SK-N-SH treated with all-trans-retinoic acid at 6 μM for 48 hours (cell line): ENCODE data around the gene INHBB.

ENCODE experiments used
- ATAC-seq: fragments of 200-7000 bp; cut with Tn5 transposase; 3 replicates; pipeline ENCODE4 v1.9.1; 2020; ENCODE audit warnings: mild to moderate bottlenecking, moderate library complexity
- BACH2 ChIP-seq: fragments of 250-450 bp; sonication (Bioruptor Pico); IDR thresholded peaks from 2 replicates; pipeline ENCODE4 v1.9.0; 2021; ENCODE audit warnings: mild to moderate bottlenecking, borderline replicate concordance
- CREB5 ChIP-seq: fragments of 250-450 bp; sonication (Bioruptor Pico); IDR thresholded peaks from 2 replicates; pipeline ENCODE4 v1.5.1; 2020; ENCODE audit warnings: low read depth, mild to moderate bottlenecking, moderate library complexity
- CSDC2 ChIP-seq: fragments of 250-450 bp; sonication (Bioruptor Pico); IDR thresholded peaks from 2 replicates; pipeline ENCODE4 v1.5.0; 2020; ENCODE audit warnings: mild to moderate bottlenecking, moderate library complexity
- CSRNP3 ChIP-seq: fragments of 250-450 bp; sonication (Bioruptor Pico); IDR thresholded peaks from 2 replicates; pipeline ENCODE4 v1.5.1; 2021; ENCODE audit warnings: mild to moderate bottlenecking, moderate library complexity
- ESRRG ChIP-seq: fragments of 250-450 bp; sonication (Bioruptor Pico); IDR thresholded peaks from 2 replicates; pipeline ENCODE4 v1.6.1; 2021; ENCODE audit warnings: mild to moderate bottlenecking
- GLIS3 ChIP-seq: fragments of 250-450 bp; sonication (Bioruptor Pico); IDR thresholded peaks from 2 replicates; pipeline ENCODE4 v1.5.0; 2020; ENCODE audit warnings: mild to moderate bottlenecking, moderate library complexity
- ISL1 ChIP-seq: fragments of 250-450 bp; sonication (Bioruptor Pico); IDR thresholded peaks from 2 replicates; pipeline ENCODE4 v2.1.2; 2022; ENCODE audit warnings: mild to moderate bottlenecking, moderate library complexity
- OSR1 ChIP-seq: fragments of 250-450 bp; sonication (Bioruptor Pico); IDR thresholded peaks from 2 replicates; pipeline ENCODE4 v1.8.0; 2022; ENCODE audit warnings: moderate library complexity, mild to moderate bottlenecking, inconsistent platforms
- PATZ1 ChIP-seq: fragments of 250-450 bp; sonication (Bioruptor Pico); IDR thresholded peaks from 2 replicates; pipeline ENCODE4 v1.8.0; 2020; ENCODE audit warnings: mild to moderate bottlenecking, moderate library complexity, borderline replicate concordance
- POU6F1 ChIP-seq: fragments of 250-450 bp; sonication (Bioruptor Pico); IDR thresholded peaks from 2 replicates; pipeline ENCODE4 v1.8.0; 2021; ENCODE audit warnings: low read depth, mild to moderate bottlenecking, moderate library complexity, borderline replicate concordance
- PPARA ChIP-seq: fragments of 250-450 bp; sonication (Bioruptor Pico); IDR thresholded peaks from 2 replicates; pipeline ENCODE4 v1.5.0; 2020; ENCODE audit warnings: mild to moderate bottlenecking, borderline replicate concordance
- RARB ChIP-seq: fragments of 250-450 bp; sonication (Bioruptor Pico); IDR thresholded peaks from 2 replicates; pipeline ENCODE4 v1.8.0; 2021; ENCODE audit warnings: mild to moderate bottlenecking, moderate library complexity
- SNAI2 ChIP-seq: fragments of 250-450 bp; sonication (Bioruptor Pico); IDR thresholded peaks from 2 replicates; pipeline ENCODE4 v1.5.0; 2020; ENCODE audit warnings: mild to moderate bottlenecking, moderate library complexity
- TCF4 ChIP-seq: fragments of 250-450 bp; sonication (Bioruptor Pico); IDR thresholded peaks from 2 replicates; pipeline ENCODE4 v1.8.0; 2021; ENCODE audit warnings: mild to moderate bottlenecking, moderate library complexity, borderline replicate concordance
- TOX ChIP-seq: fragments of 250-450 bp; sonication (Bioruptor Pico); IDR thresholded peaks from 2 replicates; pipeline ENCODE4 v1.8.0; 2021; ENCODE audit warnings: mild to moderate bottlenecking, moderate library complexity, borderline replicate concordance
- TSHZ2 ChIP-seq: fragments of 250-450 bp; sonication (Bioruptor Pico); IDR thresholded peaks from 2 replicates; pipeline ENCODE4 v1.5.0; 2020; ENCODE audit warnings: mild to moderate bottlenecking, moderate library complexity
- ZC3H10 ChIP-seq: fragments of 250-450 bp; sonication (Bioruptor Pico); IDR thresholded peaks from 2 replicates; pipeline ENCODE4 v1.5.1; 2021; ENCODE audit warnings: mild to moderate bottlenecking, moderate library complexity
- ZFP3 ChIP-seq: fragments of 250-450 bp; sonication (Bioruptor Pico); IDR thresholded peaks from 2 replicates; pipeline ENCODE4 v1.5.0; 2020; ENCODE audit warnings: mild to moderate bottlenecking, moderate library complexity
- ZFP30 ChIP-seq: fragments of 450-650 bp; formaldehyde crosslinking; IDR thresholded peaks from 2 replicates; pipeline ENCODE4 v1.5.0; 2022; ENCODE audit warnings: mild to moderate bottlenecking, moderate library complexity
- ZNF565 ChIP-seq: fragments of 450-650 bp; formaldehyde crosslinking; conservative IDR thresholded peaks from 2 replicates; pipeline ENCODE4 v1.5.0; 2020; ENCODE audit warnings: low read depth, mild to moderate bottlenecking, moderate library complexity
- ZNF70 ChIP-seq: fragments of 450-650 bp; formaldehyde crosslinking; IDR thresholded peaks from 2 replicates; pipeline ENCODE4 v1.5.0; 2020; ENCODE audit warnings: mild to moderate bottlenecking, moderate library complexity
- ZNF8 ChIP-seq: fragments of 450-650 bp; formaldehyde crosslinking; IDR thresholded peaks from 2 replicates; pipeline ENCODE4 v1.5.0; 2020; ENCODE audit warnings: mild to moderate bottlenecking, moderate library complexity

Gene INHBB

GRCh38 chr2:120331903-120332302, 14.0 kb upstream of the INHBB start:
- no peak for TF ChIP-seq PPARA (CRISPR knock-in tag)
- TF ChIP-seq TOX = no peak
- no peak for ATAC-seq

- no peak for TF ChIP-seq SNAI2
- TF ChIP-seq ZFP30 = no peak
- no peak for TF ChIP-seq CSDC2 (CRISPR knock-in tag)
- no peak for TF ChIP-seq PPARA (CRISPR knock-in tag)
- TF ChIP-seq OSR1 (CRISPR knock-in tag) = no peak
- TF ChIP-seq GLIS3 (CRISPR knock-in tag) = no peak
- no peak for TF ChIP-seq ZC3H10 (CRISPR knock-in tag)
- no peak for TF ChIP-seq TSHZ2 (CRISPR knock-in tag)
- ATAC-seq = no peak
Observed at GRCh38 chr2:120332384-120332783, 13.6 kb upstream of the INHBB start.

- no peak for TF ChIP-seq GLIS3 (CRISPR knock-in tag)
- TF ChIP-seq SNAI2 = no peak
- TF ChIP-seq TCF4 = no peak
- no peak for TF ChIP-seq POU6F1
- no peak for TF ChIP-seq ZNF8 (CRISPR knock-in tag)
- TF ChIP-seq, all 23 proteins: peak for 0
- ATAC-seq = no peak
Observed at GRCh38 chr2:120334068-120334467, 11.9 kb upstream of the INHBB start.

- no peak for ATAC-seq
- TF ChIP-seq ISL1 (CRISPR knock-in tag) = no peak
- no peak for TF ChIP-seq SNAI2
- no peak for TF ChIP-seq CSDC2 (CRISPR knock-in tag)
Observed at GRCh38 chr2:120336749-120337148, 9.2 kb upstream of the INHBB start.

GRCh38 chr2:120338015-120338414, 7.9 kb upstream of the INHBB start:
- no peak for ATAC-seq
- no peak for TF ChIP-seq ZNF70 (CRISPR knock-in tag)

- ATAC-seq = no peak
- TF ChIP-seq ZFP30 = no peak
- no peak for TF ChIP-seq CREB5 (CRISPR knock-in tag)
- no peak for TF ChIP-seq RARB
- TF ChIP-seq TOX = no peak
- TF ChIP-seq ZNF70 (CRISPR knock-in tag) = no peak
- no peak for TF ChIP-seq PATZ1 (CRISPR knock-in tag)
- no peak for TF ChIP-seq ZFP3 (CRISPR knock-in tag)
- no peak for TF ChIP-seq ZC3H10 (CRISPR knock-in tag)
- no peak for TF ChIP-seq GLIS3 (CRISPR knock-in tag)
- no peak for TF ChIP-seq TSHZ2 (CRISPR knock-in tag)
- TF ChIP-seq ESRRG (CRISPR knock-in tag) = no peak
- no peak for TF ChIP-seq CSDC2 (CRISPR knock-in tag)
- TF ChIP-seq BACH2 (CRISPR knock-in tag) = no peak
- TF ChIP-seq ISL1 (CRISPR knock-in tag) = no peak
- TF ChIP-seq CSRNP3 = no peak
- no peak for TF ChIP-seq OSR1 (CRISPR knock-in tag)
- TF ChIP-seq ZNF565 (CRISPR knock-in tag) = no peak
Observed at GRCh38 chr2:120341977-120342376, 4.0 kb upstream of the INHBB start.
